Peyer's patch (tissue), 4 donors: ENCODE measurements around the gene MYO1B. TPM values are rescaled to one million over a fixed set of nuclear protein-coding genes. Genes with fewer than 3 reads are reported as not detected.

Experiments used
- DNase-seq, 3 donors: peaks; one replicate each; pipeline ENCODE4 v3.0.0-alpha.2; 2017 to 2019
- H3K27ac ChIP-seq, 4 donors: fragments of 200-600 bp; sonication (generic); one replicate each; pipeline ENCODE4 v1.5.1; 2016 to 2019
- H3K27me3 ChIP-seq, 2 donors: fragments of 200-600 bp; sonication (generic); one replicate each; pipeline ENCODE4 v1.5.1; 2019
- H3K36me3 ChIP-seq, 3 donors: fragments of 200-600 bp; sonication (generic); one replicate each; pipeline ENCODE4 v1.5.1; 2016 to 2019
- H3K4me1 ChIP-seq, 4 donors: fragments of 200-600 bp; sonication (generic); one replicate each; pipeline ENCODE4 v1.5.1; 2016 to 2019
- H3K4me3 ChIP-seq, 4 donors: fragments of 200-600 bp; sonication (generic); 1 replicate in 3 of 4; 2 replicates in 1 of 4; pipeline ENCODE4 v1.5.1; 2016 to 2019; ENCODE audit warnings: mild to moderate bottlenecking in 1 of 4
- H3K9me3 ChIP-seq, 4 donors: fragments of 200-600 bp; sonication (generic); one replicate each; pipeline ENCODE4 v1.5.1; 2016 to 2019; ENCODE audit warnings: mild to moderate bottlenecking in 1 of 4
- CTCF ChIP-seq, 6 experiments: fragments of 450-650 bp in 4 of 6; fragments of 200-600 bp in 2 of 6; sonication (generic) in 1 of 6; IDR thresholded peaks; one replicate each; pipeline ENCODE4 v1.5.1; 2017 to 2019; ENCODE audit warnings: antibody characterized with exemption in 6 of 6, mild to moderate bottlenecking in 3 of 6, moderate library complexity in 1 of 6
- POLR2A ChIP-seq, 2 donors: fragments of 450-650 bp; IDR thresholded peaks; one replicate each; pipeline ENCODE4 v1.5.1; 2017; ENCODE audit warnings: antibody characterized with exemption in 2 of 2, mild to moderate bottlenecking in 2 of 2, moderate library complexity in 2 of 2
- total RNA-seq, 4 donors: library from RNA; depleted of rRNA; stranded (reverse); fragments of >200 nt; gene quantifications; one replicate each; pipeline ENCODE4 v1.1.0, GENCODE V29; 2016

Gene MYO1B
- total RNA-seq, 4 donors from 2014 or later: 13.1 to 25.5 (median 19.4) TPM

DNA sequence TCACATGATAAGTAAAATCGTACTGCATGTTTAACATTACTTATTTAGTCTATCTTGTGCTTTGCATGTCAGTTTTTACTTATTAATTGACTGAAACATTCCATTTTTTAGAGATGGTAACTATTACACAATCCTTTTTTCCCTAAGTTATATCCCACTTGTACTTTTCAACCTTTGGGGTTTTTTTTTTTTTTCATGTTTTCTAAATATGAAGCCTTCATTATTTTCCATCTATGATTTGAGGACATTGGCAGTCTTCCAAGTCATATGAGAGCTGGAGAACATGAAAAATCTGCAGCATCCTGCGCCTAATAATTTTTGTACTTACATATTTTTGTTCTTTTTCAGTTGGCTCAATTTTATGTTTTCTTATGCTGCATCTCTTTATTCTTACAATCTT lies 113.9 kb downstream of the MYO1B start:
- no peak for TF ChIP-seq CTCF (IDR thresholded peaks at IDR 0.05)
- TF ChIP-seq POLR2A (IDR thresholded peaks at IDR 0.05): no peak
- Histone ChIP-seq H3K9me3 (no peaks in the 10 kb centered on the region), H3K4me1 (no peaks in the 10 kb centered on the region), H3K4me3 (no peak overlapping the region), H3K36me3 (no peaks in the 10 kb centered on the region), H3K27ac (no peak overlapping the region), H3K27me3 (no peaks in the 10 kb centered on the region)
- DNase-seq: no peak

DNA sequence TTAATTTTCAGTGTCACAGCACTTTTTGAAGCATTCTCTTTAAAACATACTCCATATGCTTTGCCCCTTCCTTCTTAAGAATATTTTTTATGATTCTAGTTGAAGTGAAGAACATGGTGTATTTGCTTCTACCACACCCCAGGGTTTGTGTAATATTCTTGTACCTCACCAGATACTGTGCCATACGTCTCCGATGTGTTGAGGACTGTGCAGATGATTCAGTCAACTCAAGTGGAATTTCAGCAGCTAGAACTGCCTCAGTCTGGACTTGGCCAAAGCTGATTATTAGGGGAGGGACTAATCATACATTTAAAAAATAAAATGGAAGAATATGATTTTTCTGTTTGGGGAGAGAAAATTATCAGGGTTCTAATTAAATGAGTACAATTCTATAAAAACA lies 115.7 kb downstream of the MYO1B start:
- no peak for TF ChIP-seq POLR2A (IDR thresholded peaks at IDR 0.05)
- TF ChIP-seq CTCF (IDR thresholded peaks at IDR 0.05): no peak
- no peaks in the 10 kb centered on the region for H3K4me1 ChIP-seq
- H3K27me3 ChIP-seq: no peaks in the 10 kb centered on the region

DNA sequence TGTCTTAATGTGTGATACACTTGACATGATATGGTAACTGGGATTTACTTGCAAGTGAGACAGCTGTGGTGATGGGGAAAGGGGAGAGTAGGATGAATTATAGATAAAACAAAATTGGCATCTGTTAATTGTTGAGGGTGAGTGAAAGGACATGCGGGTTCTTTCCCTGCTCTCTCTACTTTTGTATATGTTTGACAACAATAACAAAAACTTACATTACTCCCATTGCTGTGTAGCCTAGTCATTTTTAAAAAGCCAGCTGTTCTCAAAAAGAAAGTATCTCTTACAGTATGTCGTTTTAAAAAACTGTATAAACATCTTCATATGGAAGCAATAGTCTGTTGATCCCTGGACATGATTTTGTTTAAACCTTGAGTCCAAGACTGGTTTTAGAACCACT lies 117.6 kb downstream of the MYO1B start:
- Histone ChIP-seq H3K9me3 (no peaks in the 10 kb centered on the region), H3K27me3 (no peaks in the 10 kb centered on the region), H3K4me1 (no peaks in the 10 kb centered on the region), H3K27ac (no peak overlapping the region), H3K36me3 (no peaks in the 10 kb centered on the region), H3K4me3 (no peak overlapping the region)
- no peak for DNase-seq
- TF ChIP-seq POLR2A (IDR thresholded peaks at IDR 0.05): no peak
- no peak for TF ChIP-seq CTCF (IDR thresholded peaks at IDR 0.05)

More for the DNA sequence above, 115.7 kb downstream of the MYO1B start:
- H3K36me3 ChIP-seq: no peaks in the 10 kb centered on the region
- DNase-seq: no peak
- no peak overlapping the region for H3K4me3 ChIP-seq
- no peaks in the 10 kb centered on the region for H3K9me3 ChIP-seq
- no peak overlapping the region for H3K27ac ChIP-seq

GRCh38 chr2:191363267-191363666 lies 118.1 kb downstream of the MYO1B start:
- Histone ChIP-seq H3K36me3 (no peaks in the 10 kb centered on the region), H3K27me3 (no peaks in the 10 kb centered on the region), H3K9me3 (no peaks in the 10 kb centered on the region), H3K4me1 (no peaks in the 10 kb centered on the region), H3K27ac (no peak overlapping the region), H3K4me3 (no peak overlapping the region)
- DNase-seq: no peak
- no peak for TF ChIP-seq CTCF (IDR thresholded peaks at IDR 0.05)
- no peak for TF ChIP-seq POLR2A (IDR thresholded peaks at IDR 0.05)

DNA sequence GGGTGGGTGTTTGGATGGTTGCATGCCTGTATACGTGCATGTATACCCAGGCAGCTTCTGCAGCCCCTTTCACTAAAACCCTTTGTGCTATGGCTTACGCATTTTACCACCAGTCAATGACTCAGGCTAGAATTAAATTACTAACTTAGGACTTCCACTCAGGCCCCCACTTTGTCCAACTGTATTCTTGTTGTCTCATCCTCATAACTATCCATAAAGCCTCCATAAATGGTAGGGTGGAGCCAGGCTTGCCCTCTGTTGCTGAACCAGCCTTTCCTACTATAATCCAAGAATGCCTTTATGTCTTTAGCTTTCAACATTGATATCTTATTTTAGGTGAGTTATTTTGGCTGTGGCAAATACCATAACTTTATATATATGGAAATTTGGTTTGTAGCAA lies 119.9 kb downstream of the MYO1B start:
- Histone ChIP-seq H3K9me3 (no peaks in the 10 kb centered on the region), H3K27me3 (no peaks in the 10 kb centered on the region), H3K4me1 (no peaks in the 10 kb centered on the region), H3K4me3 (no peak overlapping the region), H3K27ac (no peak overlapping the region), H3K36me3 (no peaks in the 10 kb centered on the region)
- TF ChIP-seq POLR2A (IDR thresholded peaks at IDR 0.05) (no peak), CTCF (IDR thresholded peaks at IDR 0.05) (no peak)
- DNase-seq: no peak

- no peaks in the 10 kb centered on the region for H3K4me1 ChIP-seq
- H3K27me3 ChIP-seq: no peaks in the 10 kb centered on the region
- no peak for DNase-seq
- H3K9me3 ChIP-seq: no peaks in the 10 kb centered on the region
- H3K27ac ChIP-seq: no peak overlapping the region
- no peak overlapping the region for H3K4me3 ChIP-seq
- TF ChIP-seq POLR2A (IDR thresholded peaks at IDR 0.05) (no peak), CTCF (IDR thresholded peaks at IDR 0.05) (no peak)
- H3K36me3 ChIP-seq: no peaks in the 10 kb centered on the region
These were observed 121.0 kb downstream of the MYO1B start for GRCh38 chr2:191366199-191366598.
